Measurements from ENCODE around the gene SYNGAP1. TPM values are rescaled to one million over a fixed set of nuclear protein-coding genes. Genes with fewer than 3 reads are reported as not detected.
"Not testable (repeated sequence)": the region's sequence is repeated elsewhere in the genome, so short reads cannot be mapped to it uniquely, and the experiment has no call there.

Gene SYNGAP1
- total RNA-seq: 1 to 10 TPM in 3 of 4 donors, under 1 TPM in 1; 0.71 to 2.3 (median 1.3) TPM

- intact Hi-C loops (cut with DNase I; ENCODE audit: low total_unique reads): loop anchor here (5.0 kb wide), 1 partner anchor 218 kb away; the partner anchor contains the start of genes HSD17B8, RXRB and SLC39A7
- ATAC-seq: no peak
- DNase-seq: no peak
- H3K4me3 ChIP-seq: peak within 1 kb of the TSS in 3 of 4 donors; percentile 26 to 38 (median 34)
- peaks cover 0 to 17% of the 10 kb centered on the region in 2 donors for H3K36me3 ChIP-seq
- in situ Hi-C loops (cut with MboI; ENCODE audit: low sequenced_read_pairs in 4 of 4): loop anchor here in 1 of 4 donors (25.0 kb wide), 1 partner anchor 458 kb away; the partner anchor contains the start of genes BRD2 and HLA-DMA
- H3K9me3 ChIP-seq: no peaks in the 10 kb centered on the region
- peak within 1 kb of the TSS; percentile 84 to 94 (median 88) for H3K27ac ChIP-seq
- H3K4me1 ChIP-seq: peaks cover 27 to 28% of the 10 kb centered on the region in 2 donors
- no peak for TF ChIP-seq POLR2A (IDR thresholded peaks at IDR 0.05)
- no peak for TF ChIP-seq CTCF (IDR thresholded peaks at IDR 0.05 in 4 of 5, conservative IDR thresholded peaks at IDR 0.05 in 1 of 5)
- no peaks in the 10 kb centered on the region for H3K27me3 ChIP-seq
Measured at GRCh38 chr6:33419580-33420490, at the start of gene SYNGAP1. Gene SYNGAP1 (plus strand): TSS chr6:33420065. CDS start chr6:33420265, 200 bp downstream.

- H3K27me3 ChIP-seq; H3K4me3 ChIP-seq; H3K9me3 ChIP-seq; H3K27ac ChIP-seq; intact Hi-C loops (cut with DNase I; ENCODE audit: low total_unique reads); H3K36me3 ChIP-seq; in situ Hi-C loops (cut with MboI; ENCODE audit: low sequenced_read_pairs in 4 of 4): not testable (repeated sequence)
- DNase-seq (peak in 1 of 2 donors; percentile 54), ATAC-seq (peak in 1 of 2 donors; percentile 40)
- H3K4me1 ChIP-seq: peaks cover 19 to 28% of the 10 kb centered on the region in 2 donors
Measured at GRCh38 chr6:33371901-33372300, 48.0 kb upstream of the SYNGAP1 start.

GRCh38 chr6:33372526-33373123 is 47.2 kb upstream of the SYNGAP1 start:
- no peak for TF ChIP-seq CTCF (IDR thresholded peaks at IDR 0.05 in 4 of 5, conservative IDR thresholded peaks at IDR 0.05 in 1 of 5)
- no peak for TF ChIP-seq POLR2A (IDR thresholded peaks at IDR 0.05)
- in situ Hi-C loops (cut with MboI; ENCODE audit: low sequenced_read_pairs in 4 of 4) (no loop called here), intact Hi-C loops (cut with DNase I; ENCODE audit: low total_unique reads) (no loop called here)
- H3K27ac ChIP-seq: no peak overlapping the region
- no peaks in the 10 kb centered on the region for H3K27me3 ChIP-seq
- H3K4me1 ChIP-seq: peaks cover 19 to 28% of the 10 kb centered on the region in 2 donors
- DNase-seq (no peak), ATAC-seq (no peak)
- H3K9me3 ChIP-seq: no peaks in the 10 kb centered on the region
- no peaks in the 10 kb centered on the region for H3K36me3 ChIP-seq
- H3K4me3 ChIP-seq: no peak overlapping the region

GRCh38 chr6:33373960-33374910 is 45.6 kb upstream of the SYNGAP1 start:
- H3K9me3 ChIP-seq: no peaks in the 10 kb centered on the region
- H3K4me1 ChIP-seq: peaks cover 19 to 28% of the 10 kb centered on the region in 2 donors
- no peaks in the 10 kb centered on the region for H3K27me3 ChIP-seq
- intact Hi-C loops (cut with DNase I; ENCODE audit: low total_unique reads): no loop called here
- in situ Hi-C loops (cut with MboI; ENCODE audit: low sequenced_read_pairs in 4 of 4): no loop called here
- peak overlapping the region; percentile 8 to 68 (median 56) for H3K27ac ChIP-seq
- no peak for TF ChIP-seq CTCF (IDR thresholded peaks at IDR 0.05 in 4 of 5, conservative IDR thresholded peaks at IDR 0.05 in 1 of 5)
- TF ChIP-seq POLR2A (IDR thresholded peaks at IDR 0.05): no peak
- no peak for ATAC-seq
- H3K4me3 ChIP-seq: no peak overlapping the region
- no peaks in the 10 kb centered on the region for H3K36me3 ChIP-seq
- no peak for DNase-seq

Measured in gastrocnemius medialis (tissue), 4 donors.